Lung (tissue), 12 donors: ENCODE measurements around the gene NACAD. TPM values are rescaled to one million over a fixed set of nuclear protein-coding genes. Genes with fewer than 3 reads are reported as not detected.

Experiments used
- ATAC-seq: fragments of 200-7000 bp; cut with Tn5 transposase; one replicate; pipeline ENCODE4 v1.9.1; 2020; ENCODE audit warnings: moderate number of reproducible peaks; ENCODE audit not compliant: insufficient read depth, low FRiP score
- DNase-seq, 3 donors: peaks; one replicate each; pipeline ENCODE4 v3.0.0-alpha.2; 2013 to 2017
- H3K27ac ChIP-seq, 2 donors: one replicate each; pipeline ENCODE4 v1.5.1; 2013; ENCODE audit warnings: mild to moderate bottlenecking in 2 of 2, moderate library complexity in 2 of 2, control low read depth in 1 of 2, inconsistent platforms in 1 of 2, low read depth in 1 of 2, low read length in 1 of 2
- H3K27me3 ChIP-seq, 3 donors: one replicate each; pipeline ENCODE4 v1.5.1; 2013; ENCODE audit warnings: low read length in 2 of 3; ENCODE audit not compliant: control insufficient read depth in 3 of 3, insufficient read depth in 3 of 3
- H3K36me3 ChIP-seq, 4 donors: one replicate each; pipeline ENCODE4 v1.5.1; 2013; ENCODE audit warnings: low read length in 4 of 4, mild to moderate bottlenecking in 1 of 4, moderate library complexity in 1 of 4; ENCODE audit not compliant: control insufficient read depth in 4 of 4, insufficient read depth in 4 of 4
- H3K4me1 ChIP-seq, 5 donors: one replicate each; pipeline ENCODE4 v1.5.1; 2013; ENCODE audit warnings: low read length in 5 of 5, mild to moderate bottlenecking in 2 of 5, moderate library complexity in 1 of 5; ENCODE audit not compliant: control insufficient read depth in 5 of 5, insufficient read depth in 5 of 5
- H3K4me3 ChIP-seq: one replicate; pipeline ENCODE4 v1.5.1; 2013; ENCODE audit warnings: mild to moderate bottlenecking, control low read depth, moderate library complexity
- H3K9ac ChIP-seq, 2 donors: one replicate each; pipeline ENCODE4 v1.5.1; 2013; ENCODE audit warnings: low read length in 2 of 2, control low read depth in 1 of 2; ENCODE audit not compliant: insufficient read depth in 1 of 2
- H3K9me3 ChIP-seq, 4 donors: one replicate each; pipeline ENCODE4 v1.5.1; 2013; ENCODE audit warnings: low read length in 3 of 4, mild to moderate bottlenecking in 1 of 4, moderate library complexity in 1 of 4; ENCODE audit not compliant: control insufficient read depth in 4 of 4, insufficient read depth in 3 of 4
- CTCF ChIP-seq: IDR thresholded peaks from 2 replicates; pipeline ENCODE4 v1.5.1; 2012; ENCODE audit warnings: mild to moderate bottlenecking; ENCODE audit errors: control extremely low read depth, extremely low read depth
- WGBS, 2 donors: extraction: QIAGEN DNeasy Blood & Tissue Kit; methylation state at CpG; one replicate each; pipeline ENCODE4 v1.1.7; 2013; 5-methylcytosine and 5-hydroxymethylcytosine counted together
- polyA plus RNA-seq, 2 donors: library from polyadenylated mRNA; stranded (reverse); fragments of 200-250 nt; gene quantifications; one replicate each; pipeline ENCODE4 v1.2.1, GENCODE V29; 2013
- total RNA-seq, 2 donors: library from RNA; depleted of rRNA in 1 of 2; stranded (reverse); fragments of >200 nt in 1 of 2; gene quantifications; one replicate each; pipeline ENCODE4 v1.2.1, GENCODE V29; 2014 to 2021
- donor health status: control.
- donor health status: control.
- donor health status: Bipolar disorder and iron deficiency.
- donor health status: healthy.
- donor health status: DM: yes; HTN: yes; CAD: no.

The NACAD gene
- total and polyA plus RNA-seq, 4 donors = 0.85 to 3.7 (median 1.7) TPM

- Histone ChIP-seq H3K4me1 (no peaks in the 10 kb centered on the region), H3K36me3 (peaks cover 6 to 47% (median 26%) of the 10 kb centered on the region in 4 donors), H3K4me3 (no peak overlapping the region), H3K9me3 (no peaks in the 10 kb centered on the region), H3K27me3 (no peaks in the 10 kb centered on the region), H3K27ac (no peak overlapping the region), H3K9ac (no peak overlapping the region)
- TF ChIP-seq CTCF = no peak
- no peak for DNase-seq
- ATAC-seq = no peak
- WGBS, 2 donors = 83 to 94% methylated on average over 9 of the region's 9 CpGs
These were observed 11.2 kb downstream of the NACAD start for GRCh38 chr7:45077579-45077978.

- ATAC-seq (no peak), DNase-seq (no peak)
- WGBS, 2 donors = 95 to 98% methylated on average over 5 of the region's 5 CpGs
- TF ChIP-seq CTCF = no peak
- H3K27ac ChIP-seq = no peak overlapping the region
- H3K4me3 ChIP-seq = no peak overlapping the region
- no peaks in the 10 kb centered on the region for H3K27me3 ChIP-seq
- H3K9me3 ChIP-seq = no peaks in the 10 kb centered on the region
- H3K36me3 ChIP-seq = peaks cover 6 to 52% (median 32%) of the 10 kb centered on the region in 4 donors
- no peaks in the 10 kb centered on the region for H3K4me1 ChIP-seq
- H3K9ac ChIP-seq = no peak overlapping the region
These were observed 11.8 kb downstream of the NACAD start for GRCh38 chr7:45076946-45077345.

- Histone ChIP-seq H3K36me3 (peaks cover 6 to 55% (median 33%) of the 10 kb centered on the region in 4 donors), H3K4me3 (no peak overlapping the region), H3K27ac (no peak overlapping the region), H3K9ac (no peak overlapping the region), H3K27me3 (no peaks in the 10 kb centered on the region), H3K4me1 (no peaks in the 10 kb centered on the region), H3K9me3 (no peaks in the 10 kb centered on the region)
- ATAC-seq (no peak), DNase-seq (no peak)
- WGBS, 2 donors = 95 to 96% methylated on average over 35 of the region's 35 CpGs
- no peak for TF ChIP-seq CTCF
These were observed 12.6 kb downstream of the NACAD start for GRCh38 chr7:45075871-45076796.

GRCh38 chr7:45075355-45075644 lies 13.5 kb downstream of the NACAD start:
- Histone ChIP-seq H3K36me3 (peaks cover 6 to 55% (median 30%) of the 10 kb centered on the region in 4 donors), H3K9ac (no peak overlapping the region), H3K9me3 (no peaks in the 10 kb centered on the region), H3K27ac (no peak overlapping the region), H3K4me3 (no peak overlapping the region), H3K27me3 (no peaks in the 10 kb centered on the region), H3K4me1 (no peaks in the 10 kb centered on the region)
- no peak for ATAC-seq
- no peak for DNase-seq
- 92 to 94% methylated on average over 1 of the region's 1 CpG for WGBS, 2 donors
- no peak for TF ChIP-seq CTCF
